CD4-positive, CD25-positive, alpha-beta regulatory T cell (primary cell): ENCODE results near the gene KLHL30. TPM values are rescaled to one million over a fixed set of nuclear protein-coding genes. Genes with fewer than 3 reads are reported as not detected.

Experiments
- ATAC-seq, 2 donors: fragments of 150-1000 bp; cut with Tn5 transposase; one replicate each; pipeline ENCODE4 v1.10.0; 2021; ENCODE audit warnings: low read depth in 2 of 2, moderate number of reproducible peaks in 2 of 2, moderate library complexity in 1 of 2
- DNase-seq, 3 donors: peaks; one replicate each; pipeline versions ENCODE4 v3.0.0 to v3.0.0-alpha.2; 2012 to 2022; ENCODE audit warnings: mixed read lengths in 1 of 3
- H3K27ac ChIP-seq: one replicate; pipeline ENCODE4 v1.7.0; 2013; ENCODE audit warnings: mild to moderate bottlenecking, low read length; ENCODE audit not compliant: insufficient read depth, poor library complexity, severe bottlenecking
- H3K27me3 ChIP-seq: one replicate; pipeline ENCODE4 v1.7.0; 2013; ENCODE audit warnings: low read length; ENCODE audit not compliant: control insufficient read depth, insufficient read depth
- H3K36me3 ChIP-seq: one replicate; pipeline ENCODE4 v1.7.0; 2013; ENCODE audit warnings: mild to moderate bottlenecking, low read length, moderate library complexity; ENCODE audit not compliant: control insufficient read depth, insufficient read depth
- H3K4me1 ChIP-seq: 2 replicates; pipeline ENCODE4 v1.7.0; 2013; ENCODE audit warnings: mild to moderate bottlenecking, low read length; ENCODE audit not compliant: insufficient read depth, control insufficient read depth, poor library complexity, severe bottlenecking
- H3K4me3 ChIP-seq: one replicate; pipeline ENCODE4 v1.7.0; 2013; ENCODE audit warnings: low read depth, mild to moderate bottlenecking, low read length, moderate library complexity
- H3K9me3 ChIP-seq, 2 experiments: 1 replicate in 1 of 2; 2 replicates in 1 of 2; pipeline ENCODE4 v1.7.0; 2013; ENCODE audit warnings: low read length in 2 of 2, mild to moderate bottlenecking in 1 of 2, moderate library complexity in 1 of 2; ENCODE audit not compliant: control insufficient read depth in 2 of 2
- H3K27ac Mint-ChIP-seq, 3 donors: one replicate each; pipeline ENCODE4 v1.8.0; 2020 to 2022; ENCODE audit warnings: mild to moderate bottlenecking in 3 of 3, mixed read lengths in 3 of 3, moderate library complexity in 2 of 3
- H3K27me3 Mint-ChIP-seq: one replicate; pipeline ENCODE4 v1.8.0; 2022; ENCODE audit warnings: mild to moderate bottlenecking, mixed read lengths
- H3K36me3 Mint-ChIP-seq: one replicate; pipeline ENCODE4 v1.8.0; 2020; ENCODE audit warnings: mixed read lengths
- H3K4me1 Mint-ChIP-seq, 4 donors: one replicate each; pipeline ENCODE4 v1.8.0; 2020 to 2022; ENCODE audit warnings: mixed read lengths in 4 of 4, mild to moderate bottlenecking in 1 of 4
- H3K4me3 Mint-ChIP-seq, 4 donors: one replicate each; pipeline ENCODE4 v1.8.0; 2020 to 2022; ENCODE audit warnings: mild to moderate bottlenecking in 4 of 4, mixed read lengths in 4 of 4, moderate library complexity in 3 of 4
- H3K9me3 Mint-ChIP-seq, 7 donors: one replicate each; pipeline ENCODE4 v1.8.0; 2020 to 2022; ENCODE audit warnings: mixed read lengths in 7 of 7, mild to moderate bottlenecking in 3 of 7, moderate library complexity in 2 of 7
- polyA plus RNA-seq, 4 donors: library from polyadenylated mRNA; unstranded; fragments of 300-500 nt; fragmentation: Illumina TruSeq; gene quantifications; one replicate each; pipeline ENCODE4 v1.2.3, GENCODE V29; 2021
- total RNA-seq: library from RNA; stranded (reverse); gene quantifications from one replicate; pipeline ENCODE4 v1.2.3, GENCODE V29; 2022

KLHL30 gene
- total and polyA plus RNA-seq, 5 donors from 2014 or later: not detected

DNA sequence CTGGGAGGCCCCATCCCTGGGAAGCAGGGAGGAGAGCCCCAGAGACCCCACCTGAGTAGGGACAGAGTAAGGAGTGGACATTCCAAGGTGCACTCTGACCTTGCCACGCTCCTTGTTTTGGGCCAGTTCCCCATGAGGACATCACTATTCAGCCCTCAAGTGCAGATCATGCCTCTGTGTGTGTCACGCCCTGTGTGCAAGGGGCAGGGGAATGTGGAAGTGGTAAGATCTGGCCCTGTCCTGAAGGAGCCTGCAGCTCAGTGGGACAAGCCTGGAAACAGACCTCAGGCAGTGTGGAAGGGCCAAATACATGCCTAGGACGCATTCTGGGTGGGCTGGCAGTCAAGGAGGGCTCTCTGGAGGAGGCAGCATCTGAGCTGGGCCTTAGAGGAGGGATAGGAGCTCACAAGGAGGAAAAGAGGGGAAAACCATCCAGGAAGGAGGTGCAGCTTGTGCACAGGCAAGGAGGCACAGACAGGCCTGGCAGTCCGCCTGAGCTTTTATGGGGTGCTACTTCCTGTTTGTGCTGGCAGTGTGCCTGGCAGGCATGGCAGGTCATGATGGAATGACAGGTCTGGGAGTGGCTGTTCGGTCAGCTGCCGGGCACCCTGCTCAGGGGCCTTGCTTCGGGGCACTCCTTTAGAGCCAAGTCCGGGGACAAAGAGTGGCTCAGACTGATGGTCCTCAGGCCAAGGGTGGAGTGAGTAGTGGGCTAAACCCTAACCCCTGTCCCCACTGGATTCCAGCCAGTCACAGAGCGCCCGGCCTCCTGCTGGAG lies 3.3 kb downstream of the KLHL30 start:
- Mint-ChIP-seq H3K4me1 (peaks cover 0 to 5% (median 1%) of the 10 kb centered on the region in 4 donors), H3K4me3 (no peak overlapping the region), H3K36me3 (no peaks in the 10 kb centered on the region), H3K9me3 (peaks cover 0 to 2% (median 0%) of the 10 kb centered on the region in 7 donors), H3K27me3 (no peaks in the 10 kb centered on the region), H3K27ac (no peak overlapping the region)
- H3K36me3 ChIP-seq: no peaks in the 10 kb centered on the region
- no peak overlapping the region for H3K27ac ChIP-seq
- ATAC-seq: no peak
- no peaks in the 10 kb centered on the region for H3K9me3 ChIP-seq
- no peaks in the 10 kb centered on the region for H3K27me3 ChIP-seq
- peaks cover 6% of the 10 kb centered on the region for H3K4me1 ChIP-seq
- DNase-seq: no peak
- H3K4me3 ChIP-seq: no peak overlapping the region

DNA sequence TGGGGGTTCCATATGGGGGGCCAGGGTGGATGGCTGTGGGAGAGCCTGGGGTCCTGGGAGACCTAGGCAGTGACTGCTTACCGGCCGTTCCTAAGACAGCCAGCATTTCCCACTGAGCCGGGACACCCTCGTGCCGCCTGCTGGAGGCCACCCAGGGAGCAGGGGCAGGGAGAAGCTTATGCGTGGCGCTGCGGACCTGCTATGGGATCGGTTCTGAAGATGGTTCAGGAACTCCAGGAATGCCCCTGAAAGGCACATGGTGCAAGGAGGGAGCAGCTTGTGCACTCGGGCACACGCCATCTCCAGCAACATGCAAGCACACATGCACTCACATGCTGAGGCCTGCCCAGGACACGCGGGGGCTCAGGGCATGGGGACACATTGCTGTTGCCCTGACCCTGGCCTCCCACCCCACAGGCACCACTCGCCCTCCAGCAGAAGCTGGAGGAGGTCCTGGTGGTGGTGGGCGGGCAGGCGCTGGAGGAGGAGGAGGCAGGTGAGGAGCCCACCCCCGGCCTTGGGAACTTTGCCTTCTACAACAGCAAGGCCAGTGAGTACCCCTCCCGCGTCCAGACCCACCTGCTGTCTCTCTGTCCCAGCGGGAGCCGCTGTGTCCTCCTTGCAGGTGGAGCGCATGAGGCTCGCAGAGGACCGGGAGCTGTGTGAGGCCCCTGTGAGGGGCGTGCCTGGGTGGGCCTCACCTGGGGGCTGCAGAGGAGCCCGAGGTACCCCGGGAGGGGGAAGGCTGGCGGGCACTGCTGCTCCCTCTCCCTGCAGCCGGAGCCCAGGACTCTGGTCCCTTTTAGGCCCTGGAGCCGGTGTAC lies 4.1 kb downstream of the KLHL30 start:
- H3K36me3 ChIP-seq: no peaks in the 10 kb centered on the region

DNA sequence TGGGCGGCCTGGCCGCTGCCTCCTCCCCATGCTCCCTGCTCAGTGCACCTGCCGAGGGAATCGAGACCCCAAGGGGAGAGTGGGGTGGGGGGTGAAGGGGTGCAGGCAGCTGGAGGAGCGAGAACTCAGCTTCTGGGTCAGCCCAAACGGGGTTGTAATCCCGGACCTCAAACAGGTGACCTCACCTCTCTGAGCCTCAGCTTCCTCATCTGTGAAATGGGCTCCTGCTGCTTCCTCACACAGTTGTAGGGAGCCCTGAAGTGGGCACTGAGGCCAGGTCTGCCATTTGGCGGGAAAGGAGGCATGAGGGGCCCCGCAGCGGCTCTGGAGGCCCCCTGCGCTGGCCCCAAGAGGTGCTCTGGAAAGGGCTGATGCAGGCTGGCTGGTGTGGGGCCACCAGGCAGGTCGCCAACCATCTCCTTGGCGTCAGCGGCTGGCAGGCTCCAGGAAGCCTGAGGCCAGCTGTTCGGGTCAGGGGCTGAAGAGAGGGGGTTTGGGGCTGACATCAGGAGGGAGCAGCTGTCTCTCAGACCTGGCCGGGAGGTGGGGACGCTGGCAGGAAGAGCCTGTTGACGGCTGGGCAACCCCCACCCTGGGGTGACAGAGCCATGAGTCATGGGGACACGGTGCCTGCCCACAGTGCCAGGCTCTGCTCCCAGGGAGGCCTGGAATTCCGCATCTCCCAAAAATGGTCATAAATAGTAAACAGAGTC lies 4.9 kb downstream of the KLHL30 start:
- Mint-ChIP-seq H3K36me3 (no peaks in the 10 kb centered on the region), H3K4me3 (no peak overlapping the region), H3K27ac (no peak overlapping the region), H3K27me3 (no peaks in the 10 kb centered on the region), H3K4me1 (peaks cover 0 to 5% (median 1%) of the 10 kb centered on the region in 4 donors), H3K9me3 (peaks cover 0 to 2% (median 0%) of the 10 kb centered on the region in 7 donors)
- ATAC-seq (no peak), DNase-seq (no peak)
- Histone ChIP-seq H3K27ac (no peak overlapping the region), H3K9me3 (no peaks in the 10 kb centered on the region), H3K27me3 (no peaks in the 10 kb centered on the region), H3K4me1 (peaks cover 6% of the 10 kb centered on the region), H3K4me3 (no peak overlapping the region), H3K36me3 (no peaks in the 10 kb centered on the region)

More for the DNA sequence above, 4.1 kb downstream of the KLHL30 start:
- H3K27ac Mint-ChIP-seq: no peak overlapping the region
- H3K4me3 Mint-ChIP-seq: no peak overlapping the region
- Histone ChIP-seq H3K27me3 (no peaks in the 10 kb centered on the region), H3K4me1 (peaks cover 6% of the 10 kb centered on the region), H3K4me3 (no peak overlapping the region), H3K9me3 (no peaks in the 10 kb centered on the region), H3K27ac (no peak overlapping the region)
- H3K27me3 Mint-ChIP-seq: no peaks in the 10 kb centered on the region
- peaks cover 0 to 5% (median 1%) of the 10 kb centered on the region in 4 donors for H3K4me1 Mint-ChIP-seq
- DNase-seq (no peak), ATAC-seq (no peak)
- H3K36me3 Mint-ChIP-seq: no peaks in the 10 kb centered on the region
- peaks cover 0 to 2% (median 0%) of the 10 kb centered on the region in 7 donors for H3K9me3 Mint-ChIP-seq

DNA sequence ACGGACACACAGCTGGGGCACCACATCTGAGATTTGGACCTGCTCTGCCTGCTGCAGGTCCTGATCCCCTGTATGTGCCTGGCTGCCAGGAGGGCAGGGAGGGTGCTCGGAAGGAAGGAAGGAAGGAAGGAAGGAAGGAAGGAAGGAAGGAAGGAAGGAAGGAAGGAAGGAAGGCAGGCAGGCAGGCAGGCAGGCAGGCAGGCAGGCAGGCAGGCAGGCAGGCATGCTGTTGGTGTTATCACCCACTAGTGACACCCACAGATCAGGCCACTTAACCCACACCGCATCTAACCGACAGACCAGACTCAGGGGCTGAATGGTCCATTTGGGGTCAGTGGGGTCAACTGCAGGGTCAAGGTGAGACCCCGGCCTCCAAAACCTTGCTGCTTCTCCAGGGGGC lies 5.8 kb downstream of the KLHL30 start:
- H3K27me3 Mint-ChIP-seq: no peaks in the 10 kb centered on the region
- H3K27ac Mint-ChIP-seq: no peak overlapping the region
- peaks cover 4% of the 10 kb centered on the region for H3K4me1 ChIP-seq

DNA sequence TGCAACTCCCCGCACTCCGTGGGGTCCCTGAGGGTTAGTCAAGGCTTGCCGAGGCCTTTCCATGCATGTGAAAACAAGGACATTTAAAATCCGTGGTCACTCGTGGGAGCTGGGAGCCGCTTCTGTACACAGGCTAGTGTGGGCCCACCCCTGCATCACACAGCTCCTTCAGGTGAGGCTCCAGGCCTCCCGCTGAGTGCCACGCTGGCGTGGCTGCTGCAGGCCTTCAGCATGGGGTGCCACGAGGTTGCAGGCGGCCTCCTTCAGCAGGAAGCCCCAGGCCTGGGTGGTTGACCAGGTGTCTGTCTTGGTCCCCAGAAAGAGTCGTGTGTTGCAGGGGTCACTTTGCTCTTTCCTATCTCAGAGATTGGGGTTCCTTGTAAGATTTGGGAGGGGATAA lies 6.6 kb downstream of the KLHL30 start:
- H3K27ac ChIP-seq: no peak overlapping the region
- no peaks in the 10 kb centered on the region for H3K27me3 ChIP-seq
- no peaks in the 10 kb centered on the region for H3K36me3 ChIP-seq
- H3K4me3 ChIP-seq: no peak overlapping the region
- no peaks in the 10 kb centered on the region for H3K9me3 ChIP-seq
- Mint-ChIP-seq H3K9me3 (peaks cover 0 to 2% (median 0%) of the 10 kb centered on the region in 7 donors), H3K4me1 (peaks cover 0 to 5% (median 1%) of the 10 kb centered on the region in 4 donors), H3K36me3 (no peaks in the 10 kb centered on the region), H3K4me3 (no peak overlapping the region), H3K27me3 (no peaks in the 10 kb centered on the region), H3K27ac (no peak overlapping the region)
- DNase-seq: no peak
- no peak for ATAC-seq
- H3K4me1 ChIP-seq: no peaks in the 10 kb centered on the region

More for the DNA sequence above, 5.8 kb downstream of the KLHL30 start:
- Histone ChIP-seq H3K27ac (no peak overlapping the region), H3K9me3 (no peaks in the 10 kb centered on the region), H3K4me3 (no peak overlapping the region), H3K36me3 (no peaks in the 10 kb centered on the region), H3K27me3 (no peaks in the 10 kb centered on the region)
- Mint-ChIP-seq H3K4me3 (no peak overlapping the region), H3K4me1 (peaks cover 0 to 5% (median 1%) of the 10 kb centered on the region in 4 donors), H3K9me3 (peaks cover 0 to 2% (median 0%) of the 10 kb centered on the region in 7 donors), H3K36me3 (no peaks in the 10 kb centered on the region)
- no peak for ATAC-seq
- no peak for DNase-seq

DNA sequence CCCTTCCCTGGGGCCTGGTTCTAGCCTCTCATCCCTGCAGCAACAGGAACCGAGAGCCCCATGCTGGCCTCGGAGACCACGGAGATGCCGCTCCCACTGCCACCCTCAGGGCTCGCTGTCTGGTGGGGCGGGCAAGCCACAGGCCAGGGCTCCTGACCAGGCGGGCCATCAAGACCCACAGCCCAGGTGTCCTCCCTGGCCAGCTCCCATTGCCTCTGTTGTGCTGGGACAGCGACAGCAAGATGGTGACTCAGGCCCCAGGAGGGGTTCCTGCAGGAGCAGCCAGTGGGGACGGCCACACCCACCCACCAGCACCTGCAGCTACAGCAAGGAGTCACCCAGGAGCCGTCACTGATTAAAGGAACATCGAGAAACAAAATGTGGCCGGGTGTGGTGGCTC lies 7.4 kb downstream of the KLHL30 start:
- H3K9me3 Mint-ChIP-seq: peaks cover 0 to 2% (median 0%) of the 10 kb centered on the region in 7 donors
- no peak for ATAC-seq
- H3K27me3 Mint-ChIP-seq: no peaks in the 10 kb centered on the region
- H3K4me3 ChIP-seq: no peak overlapping the region
- no peak overlapping the region for H3K27ac ChIP-seq
- no peaks in the 10 kb centered on the region for H3K27me3 ChIP-seq
- no peak overlapping the region for H3K27ac Mint-ChIP-seq
- H3K4me1 ChIP-seq: no peaks in the 10 kb centered on the region
- no peaks in the 10 kb centered on the region for H3K36me3 ChIP-seq
- no peaks in the 10 kb centered on the region for H3K36me3 Mint-ChIP-seq
- no peaks in the 10 kb centered on the region for H3K9me3 ChIP-seq
- H3K4me3 Mint-ChIP-seq: no peak overlapping the region
- no peak for DNase-seq
- H3K4me1 Mint-ChIP-seq: peaks cover 0 to 5% (median 1%) of the 10 kb centered on the region in 4 donors

DNA sequence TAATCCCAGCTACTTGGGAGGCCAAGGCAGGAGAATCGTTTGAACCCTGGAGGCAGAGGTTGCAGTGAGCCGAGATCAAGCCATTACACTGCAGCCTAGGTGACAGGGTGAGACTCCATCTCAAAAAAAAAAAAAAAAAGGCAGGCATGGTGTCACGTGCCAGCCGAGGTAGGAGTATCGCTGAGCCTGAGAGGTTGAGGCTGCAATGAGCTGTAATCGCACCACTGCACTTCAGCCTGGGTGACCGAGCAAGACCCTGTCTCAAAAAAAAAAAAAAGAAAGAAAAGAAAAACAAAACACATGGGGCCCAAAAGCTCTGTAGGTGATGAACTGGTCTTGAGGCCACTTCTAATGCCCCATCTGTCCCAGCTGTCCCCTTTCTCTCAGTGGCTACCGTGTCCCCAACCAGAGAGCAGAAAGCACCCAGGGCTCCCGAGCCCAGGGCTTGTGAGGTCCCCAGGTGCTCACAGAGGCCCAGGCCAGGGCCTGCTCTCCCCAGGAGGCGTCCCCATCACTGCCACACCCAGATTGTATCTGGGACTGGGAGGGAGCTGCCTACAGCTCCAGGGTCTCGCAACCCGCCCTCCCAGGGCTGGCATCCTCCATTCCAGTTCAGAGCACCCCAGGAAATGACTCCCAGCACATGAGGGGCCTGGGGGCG lies 8.5 kb downstream of the KLHL30 start:
- Mint-ChIP-seq H3K36me3 (no peaks in the 10 kb centered on the region), H3K27me3 (no peaks in the 10 kb centered on the region), H3K4me1 (no peaks in the 10 kb centered on the region), H3K27ac (no peak overlapping the region), H3K4me3 (no peak overlapping the region), H3K9me3 (peaks cover 0 to 2% (median 0%) of the 10 kb centered on the region in 7 donors)
- Histone ChIP-seq H3K9me3 (no peaks in the 10 kb centered on the region), H3K27me3 (no peaks in the 10 kb centered on the region), H3K36me3 (no peaks in the 10 kb centered on the region), H3K4me1 (no peaks in the 10 kb centered on the region), H3K27ac (no peak overlapping the region), H3K4me3 (no peak overlapping the region)
- ATAC-seq: no peak
- DNase-seq: no peak
